Measurements from ENCODE around the gene ACOXL. TPM values are rescaled to one million over a fixed set of nuclear protein-coding genes. Genes with fewer than 3 reads are reported as not detected.

ACOXL gene
- polyA plus RNA-seq, 2 donors: not detected

GRCh38 chr2:110978148-110978547, 245.8 kb downstream of the ACOXL start:
- WGBS, 2 donors: 89 to 93% methylated on average over 6 of the region's 6 CpGs
- H3K4me1 ChIP-seq (ENCODE audit: control insufficient read depth in 2 of 2, insufficient read depth in 2 of 2, low read length in 1 of 2): no peaks in the 10 kb centered on the region
- H3K4me3 ChIP-seq (ENCODE audit: low read depth in 1 of 2, low read length in 2 of 2): no peak overlapping the region
- peaks cover 0 to 1% of the 10 kb centered on the region in 2 donors for H3K9me3 ChIP-seq (ENCODE audit: control insufficient read depth in 2 of 2, insufficient read depth in 1 of 2, low read depth in 1 of 2, low read length in 1 of 2)
- no peak overlapping the region for H3K27ac ChIP-seq (ENCODE audit: low read depth in 2 of 2, low read length in 1 of 2)
- no peaks in the 10 kb centered on the region for H3K36me3 ChIP-seq (ENCODE audit: control insufficient read depth in 2 of 2, insufficient read depth in 2 of 2, low read length in 1 of 2)
- H3K27me3 ChIP-seq (ENCODE audit: control insufficient read depth in 1 of 2, insufficient read depth in 2 of 2, low read length in 2 of 2): no peaks in the 10 kb centered on the region

GRCh38 chr2:110978756-110979470, 246.5 kb downstream of the ACOXL start:
- H3K27ac ChIP-seq (ENCODE audit: low read depth in 2 of 2, low read length in 1 of 2): no peak overlapping the region
- no peaks in the 10 kb centered on the region for H3K36me3 ChIP-seq (ENCODE audit: control insufficient read depth in 2 of 2, insufficient read depth in 2 of 2, low read length in 1 of 2)
- WGBS, 2 donors: 83% methylated on average over 12 of the region's 12 CpGs
- H3K9me3 ChIP-seq (ENCODE audit: control insufficient read depth in 2 of 2, insufficient read depth in 1 of 2, low read depth in 1 of 2, low read length in 1 of 2): no peaks in the 10 kb centered on the region
- H3K27me3 ChIP-seq (ENCODE audit: control insufficient read depth in 1 of 2, insufficient read depth in 2 of 2, low read length in 2 of 2): no peaks in the 10 kb centered on the region
- H3K4me1 ChIP-seq (ENCODE audit: control insufficient read depth in 2 of 2, insufficient read depth in 2 of 2, low read length in 1 of 2): no peaks in the 10 kb centered on the region
- H3K4me3 ChIP-seq (ENCODE audit: low read depth in 1 of 2, low read length in 2 of 2): no peak overlapping the region

- Histone ChIP-seq H3K9me3 (ENCODE audit: control insufficient read depth in 2 of 2, insufficient read depth in 1 of 2, low read depth in 1 of 2, low read length in 1 of 2) (no peaks in the 10 kb centered on the region), H3K27me3 (ENCODE audit: control insufficient read depth in 1 of 2, insufficient read depth in 2 of 2, low read length in 2 of 2) (no peaks in the 10 kb centered on the region), H3K27ac (ENCODE audit: low read depth in 2 of 2, low read length in 1 of 2) (no peak overlapping the region), H3K4me3 (ENCODE audit: low read depth in 1 of 2, low read length in 2 of 2) (no peak overlapping the region), H3K36me3 (ENCODE audit: control insufficient read depth in 2 of 2, insufficient read depth in 2 of 2, low read length in 1 of 2) (no peaks in the 10 kb centered on the region), H3K4me1 (ENCODE audit: control insufficient read depth in 2 of 2, insufficient read depth in 2 of 2, low read length in 1 of 2) (no peaks in the 10 kb centered on the region)
- WGBS, 2 donors: 85 to 88% methylated on average over 10 of the region's 10 CpGs
Measured at GRCh38 chr2:110979471-110980338, 247.3 kb downstream of the ACOXL start.

GRCh38 chr2:110980339-110981062, 248.1 kb downstream of the ACOXL start:
- H3K27me3 ChIP-seq (ENCODE audit: control insufficient read depth in 1 of 2, insufficient read depth in 2 of 2, low read length in 2 of 2): no peaks in the 10 kb centered on the region
- H3K4me1 ChIP-seq (ENCODE audit: control insufficient read depth in 2 of 2, insufficient read depth in 2 of 2, low read length in 1 of 2): no peaks in the 10 kb centered on the region
- H3K36me3 ChIP-seq (ENCODE audit: control insufficient read depth in 2 of 2, insufficient read depth in 2 of 2, low read length in 1 of 2): no peaks in the 10 kb centered on the region
- no peak overlapping the region for H3K27ac ChIP-seq (ENCODE audit: low read depth in 2 of 2, low read length in 1 of 2)
- no peak overlapping the region for H3K4me3 ChIP-seq (ENCODE audit: low read depth in 1 of 2, low read length in 2 of 2)
- 88 to 92% methylated on average over 14 of the region's 14 CpGs for WGBS, 2 donors
- no peaks in the 10 kb centered on the region for H3K9me3 ChIP-seq (ENCODE audit: control insufficient read depth in 2 of 2, insufficient read depth in 1 of 2, low read depth in 1 of 2, low read length in 1 of 2)

- no peaks in the 10 kb centered on the region for H3K4me1 ChIP-seq (ENCODE audit: control insufficient read depth in 2 of 2, insufficient read depth in 2 of 2, low read length in 1 of 2)
- H3K9me3 ChIP-seq (ENCODE audit: control insufficient read depth in 2 of 2, insufficient read depth in 1 of 2, low read depth in 1 of 2, low read length in 1 of 2): no peaks in the 10 kb centered on the region
- no peaks in the 10 kb centered on the region for H3K27me3 ChIP-seq (ENCODE audit: control insufficient read depth in 1 of 2, insufficient read depth in 2 of 2, low read length in 2 of 2)
- no peak overlapping the region for H3K4me3 ChIP-seq (ENCODE audit: low read depth in 1 of 2, low read length in 2 of 2)
- no peak overlapping the region for H3K27ac ChIP-seq (ENCODE audit: low read depth in 2 of 2, low read length in 1 of 2)
- no peaks in the 10 kb centered on the region for H3K36me3 ChIP-seq (ENCODE audit: control insufficient read depth in 2 of 2, insufficient read depth in 2 of 2, low read length in 1 of 2)
Measured at GRCh38 chr2:110983133-110983532, 250.8 kb downstream of the ACOXL start.

- H3K36me3 ChIP-seq (ENCODE audit: control insufficient read depth in 2 of 2, insufficient read depth in 2 of 2, low read length in 1 of 2): no peaks in the 10 kb centered on the region
- H3K9me3 ChIP-seq (ENCODE audit: control insufficient read depth in 2 of 2, insufficient read depth in 1 of 2, low read depth in 1 of 2, low read length in 1 of 2): no peaks in the 10 kb centered on the region
- no peak overlapping the region for H3K4me3 ChIP-seq (ENCODE audit: low read depth in 1 of 2, low read length in 2 of 2)
- WGBS, 2 donors: 72 to 82% methylated on average over 8 of the region's 8 CpGs
- no peaks in the 10 kb centered on the region for H3K27me3 ChIP-seq (ENCODE audit: control insufficient read depth in 1 of 2, insufficient read depth in 2 of 2, low read length in 2 of 2)
- no peak overlapping the region for H3K27ac ChIP-seq (ENCODE audit: low read depth in 2 of 2, low read length in 1 of 2)
- H3K4me1 ChIP-seq (ENCODE audit: control insufficient read depth in 2 of 2, insufficient read depth in 2 of 2, low read length in 1 of 2): no peaks in the 10 kb centered on the region
Measured at GRCh38 chr2:110984694-110985490, 252.5 kb downstream of the ACOXL start.

- Histone ChIP-seq H3K9me3 (ENCODE audit: control insufficient read depth in 2 of 2, insufficient read depth in 1 of 2, low read depth in 1 of 2, low read length in 1 of 2) (no peaks in the 10 kb centered on the region), H3K36me3 (ENCODE audit: control insufficient read depth in 2 of 2, insufficient read depth in 2 of 2, low read length in 1 of 2) (no peaks in the 10 kb centered on the region), H3K27me3 (ENCODE audit: control insufficient read depth in 1 of 2, insufficient read depth in 2 of 2, low read length in 2 of 2) (no peaks in the 10 kb centered on the region), H3K4me1 (ENCODE audit: control insufficient read depth in 2 of 2, insufficient read depth in 2 of 2, low read length in 1 of 2) (no peaks in the 10 kb centered on the region), H3K4me3 (ENCODE audit: low read depth in 1 of 2, low read length in 2 of 2) (no peak overlapping the region), H3K27ac (ENCODE audit: low read depth in 2 of 2, low read length in 1 of 2) (no peak overlapping the region)
- WGBS, 2 donors: 91 to 96% methylated on average over 2 of the region's 2 CpGs
Measured at GRCh38 chr2:110990440-110990839, 258.1 kb downstream of the ACOXL start.

GRCh38 chr2:110991911-110992310, 259.5 kb downstream of the ACOXL start:
- H3K9me3 ChIP-seq (ENCODE audit: control insufficient read depth in 2 of 2, insufficient read depth in 1 of 2, low read depth in 1 of 2, low read length in 1 of 2): no peaks in the 10 kb centered on the region
- 30 to 48% methylated on average over 5 of the region's 5 CpGs for WGBS, 2 donors
- H3K36me3 ChIP-seq (ENCODE audit: control insufficient read depth in 2 of 2, insufficient read depth in 2 of 2, low read length in 1 of 2): no peaks in the 10 kb centered on the region
- no peak overlapping the region for H3K4me3 ChIP-seq (ENCODE audit: low read depth in 1 of 2, low read length in 2 of 2)
- H3K27ac ChIP-seq (ENCODE audit: low read depth in 2 of 2, low read length in 1 of 2): no peak overlapping the region
- no peaks in the 10 kb centered on the region for H3K27me3 ChIP-seq (ENCODE audit: control insufficient read depth in 1 of 2, insufficient read depth in 2 of 2, low read length in 2 of 2)
- no peaks in the 10 kb centered on the region for H3K4me1 ChIP-seq (ENCODE audit: control insufficient read depth in 2 of 2, insufficient read depth in 2 of 2, low read length in 1 of 2)

GRCh38 chr2:110992886-110993285, 260.5 kb downstream of the ACOXL start:
- Histone ChIP-seq H3K27me3 (ENCODE audit: control insufficient read depth in 1 of 2, insufficient read depth in 2 of 2, low read length in 2 of 2) (no peaks in the 10 kb centered on the region), H3K4me3 (ENCODE audit: low read depth in 1 of 2, low read length in 2 of 2) (no peak overlapping the region), H3K9me3 (ENCODE audit: control insufficient read depth in 2 of 2, insufficient read depth in 1 of 2, low read depth in 1 of 2, low read length in 1 of 2) (no peaks in the 10 kb centered on the region), H3K36me3 (ENCODE audit: control insufficient read depth in 2 of 2, insufficient read depth in 2 of 2, low read length in 1 of 2) (no peaks in the 10 kb centered on the region), H3K4me1 (ENCODE audit: control insufficient read depth in 2 of 2, insufficient read depth in 2 of 2, low read length in 1 of 2) (no peaks in the 10 kb centered on the region), H3K27ac (ENCODE audit: low read depth in 2 of 2, low read length in 1 of 2) (no peak overlapping the region)
- WGBS, 2 donors: 94 to 95% methylated on average over 2 of the region's 2 CpGs

Measured in esophagus (tissue), 2 donors.